HEK293 (cell line): ENCODE data around the gene CRACR2A.

Experiments
- CTCF ChIA-PET: fragments of 350-600 bp; formaldehyde crosslinking; extraction: SDS; loops from one replicate; lab custom pipeline; 2021; ENCODE audit warnings: antibody characterized with exemption; lab: Yijun Ruan, JAX
- POLR2A ChIA-PET: fragments of 300-600 bp; formaldehyde crosslinking; extraction: SDS; loops from one replicate; lab custom pipeline; 2020; ENCODE audit warnings: antibody characterized with exemption, inconsistent platforms; lab: Yijun Ruan, JAX
- H3K27ac ChIP-seq: fragments of 200-500 bp; sonication (Bioruptor generic); 2 replicates; pipeline ENCODE4 v1.5.1; 2014; ENCODE audit warnings: low read depth, low read length, control low read depth, inconsistent platforms; ENCODE audit errors: extremely low read depth
- H3K36me3 ChIP-seq, 2 experiments: fragments of 200-500 bp in 1 of 2; sonication (Bioruptor generic) in 1 of 2; 1 replicate in 1 of 2; 2 replicates in 1 of 2; pipeline ENCODE4 v1.5.1; 2014 to 2017; ENCODE audit warnings: inconsistent platforms in 2 of 2, low read length in 2 of 2; ENCODE audit not compliant: control insufficient read depth in 2 of 2, insufficient read depth in 1 of 2
- H3K4me1 ChIP-seq: fragments of 200-500 bp; sonication (Bioruptor generic); 2 replicates; pipeline ENCODE4 v1.5.1; 2014; ENCODE audit warnings: mild to moderate bottlenecking, low read length, inconsistent platforms; ENCODE audit not compliant: control insufficient read depth, insufficient read depth
- H3K4me3 ChIP-seq: 2 replicates; pipeline ENCODE4 v1.5.1; 2011; ENCODE audit warnings: low read depth, mild to moderate bottlenecking, control low read depth, low read length, moderate library complexity
- H3K9me3 ChIP-seq: fragments of 200-500 bp; sonication (Bioruptor generic); 2 replicates; pipeline ENCODE4 v1.5.1; 2014; ENCODE audit warnings: low read depth, low read length, inconsistent platforms; ENCODE audit not compliant: control insufficient read depth, insufficient read depth
- FEZF1 ChIP-seq: fragments of 450-650 bp; formaldehyde crosslinking; IDR thresholded peaks from 2 replicates; pipeline ENCODE4 v1.5.1; 2016; ENCODE audit warnings: missing biosample characterization, missing genetic modification characterization
- KLF10 ChIP-seq: fragments of 450-650 bp; IDR thresholded peaks from 2 replicates; pipeline ENCODE4 v1.5.1; 2018; ENCODE audit warnings: missing biosample characterization, mild to moderate bottlenecking, missing genetic modification characterization
- SCRT1 ChIP-seq: fragments of 450-650 bp; formaldehyde crosslinking; IDR thresholded peaks from 2 replicates; pipeline ENCODE4 v1.5.1; 2016; ENCODE audit warnings: missing biosample characterization, missing genetic modification characterization, borderline replicate concordance
- SETDB1 ChIP-seq: IDR thresholded peaks from one replicate; pipeline ENCODE4 v1.6.1; 2017; ENCODE audit warnings: mild to moderate bottlenecking, low read length, moderate library complexity, mixed read lengths; ENCODE audit not compliant: insufficient read length
- YY1 ChIP-seq: fragments of 450-650 bp; formaldehyde crosslinking; IDR thresholded peaks from 2 replicates; pipeline ENCODE4 v1.5.1; 2018; ENCODE audit warnings: missing biosample characterization, missing genetic modification characterization
- ZBTB48 ChIP-seq: fragments of 450-650 bp; formaldehyde crosslinking; IDR thresholded peaks from 2 replicates; pipeline ENCODE4 v1.5.1; 2016; ENCODE audit warnings: missing biosample characterization, missing genetic modification characterization
- ZFHX2 ChIP-seq: fragments of 450-650 bp; formaldehyde crosslinking; conservative IDR thresholded peaks from 2 replicates; pipeline ENCODE4 v1.5.1; 2016; ENCODE audit warnings: missing biosample characterization, missing genetic modification characterization
- ZNF223 ChIP-seq: fragments of 450-650 bp; formaldehyde crosslinking; IDR thresholded peaks from 2 replicates; pipeline ENCODE4 v1.5.1; 2016; ENCODE audit warnings: missing biosample characterization, missing genetic modification characterization
- ZNF48 ChIP-seq: fragments of 450-650 bp; formaldehyde crosslinking; IDR thresholded peaks from 2 replicates; pipeline ENCODE4 v1.5.1; 2016; ENCODE audit warnings: missing biosample characterization, missing genetic modification characterization
- ZNF514 ChIP-seq: fragments of 450-650 bp; formaldehyde crosslinking; IDR thresholded peaks from 2 replicates; pipeline ENCODE4 v1.5.1; 2016; ENCODE audit warnings: missing biosample characterization, missing genetic modification characterization
- ZNF585B ChIP-seq: fragments of 450-650 bp; formaldehyde crosslinking; IDR thresholded peaks from 2 replicates; pipeline ENCODE4 v1.5.1; 2016; ENCODE audit warnings: missing biosample characterization, missing genetic modification characterization
- ZNF624 ChIP-seq: fragments of 450-650 bp; formaldehyde crosslinking; IDR thresholded peaks from 2 replicates; pipeline ENCODE4 v1.5.1; 2017; ENCODE audit warnings: missing biosample characterization, missing genetic modification characterization
- ZNF626 ChIP-seq: fragments of 450-650 bp; sonication (Bioruptor Pico); formaldehyde crosslinking; IDR thresholded peaks from 2 replicates; pipeline ENCODE4 v1.5.1; 2018; ENCODE audit warnings: missing biosample characterization, missing genetic modification characterization, inconsistent platforms
- ZNF707 ChIP-seq: fragments of 450-650 bp; formaldehyde crosslinking; IDR thresholded peaks from 2 replicates; pipeline ENCODE4 v1.5.1; 2016; ENCODE audit warnings: missing biosample characterization, missing genetic modification characterization
- TF ChIP-seq, protein P1 (sequence below): fragments of 450-650 bp; formaldehyde crosslinking; conservative IDR thresholded peaks from 2 replicates; pipeline ENCODE4 v1.5.1; 2016; ENCODE audit warnings: low read depth, missing biosample characterization, missing genetic modification characterization
- TF ChIP-seq, protein P2 (sequence below): fragments of 450-650 bp; formaldehyde crosslinking; IDR thresholded peaks from 2 replicates; pipeline ENCODE4 v1.5.1; 2017; ENCODE audit warnings: missing biosample characterization, missing genetic modification characterization
- TF ChIP-seq, protein P3 (sequence below): sonication (generic); formaldehyde crosslinking; IDR thresholded peaks from 2 replicates; pipeline ENCODE4 v1.8.1; 2022; ENCODE audit warnings: mild to moderate bottlenecking, moderate library complexity, missing genetic modification reagents
- TF ChIP-seq, protein P4 (sequence below): fragments of 450-650 bp; formaldehyde crosslinking; IDR thresholded peaks from 2 replicates; pipeline ENCODE4 v1.5.1; 2016; ENCODE audit warnings: missing biosample characterization, missing genetic modification characterization

CRACR2A gene

GRCh38 chr12:3604286-3604685 is 148.6 kb downstream of the CRACR2A start:
- ChIA-PET POLR2A (no interaction called here), CTCF (no interaction called here)
- no peak for TF ChIP-seq YY1 (tag by site-specific recombination)
- TF ChIP-seq ZNF48 (tag by site-specific recombination): no peak
- TF ChIP-seq ZNF585B (tag by site-specific recombination): no peak
- no peak for TF ChIP-seq ZBTB48 (tag by site-specific recombination)
- no peaks in the 10 kb centered on the region for H3K9me3 ChIP-seq
- no peaks in the 10 kb centered on the region; the same call in 1 of the 2 replicates for H3K4me1 ChIP-seq
- no peak overlapping the region for H3K4me3 ChIP-seq
- no peaks in the 10 kb centered on the region for H3K36me3 ChIP-seq
- H3K27ac ChIP-seq: no peak overlapping the region

GRCh38 chr12:3603576-3603975 is 149.3 kb downstream of the CRACR2A start:
- TF ChIP-seq ZNF223 (no peak), FEZF1 (tag by site-specific recombination) (no peak), SCRT1 (no peak), ZNF626 (tag by site-specific recombination) (no peak), ZFHX2 (tag by site-specific recombination) (peak; percentile 51)
- TF ChIP-seq, protein P1, sequence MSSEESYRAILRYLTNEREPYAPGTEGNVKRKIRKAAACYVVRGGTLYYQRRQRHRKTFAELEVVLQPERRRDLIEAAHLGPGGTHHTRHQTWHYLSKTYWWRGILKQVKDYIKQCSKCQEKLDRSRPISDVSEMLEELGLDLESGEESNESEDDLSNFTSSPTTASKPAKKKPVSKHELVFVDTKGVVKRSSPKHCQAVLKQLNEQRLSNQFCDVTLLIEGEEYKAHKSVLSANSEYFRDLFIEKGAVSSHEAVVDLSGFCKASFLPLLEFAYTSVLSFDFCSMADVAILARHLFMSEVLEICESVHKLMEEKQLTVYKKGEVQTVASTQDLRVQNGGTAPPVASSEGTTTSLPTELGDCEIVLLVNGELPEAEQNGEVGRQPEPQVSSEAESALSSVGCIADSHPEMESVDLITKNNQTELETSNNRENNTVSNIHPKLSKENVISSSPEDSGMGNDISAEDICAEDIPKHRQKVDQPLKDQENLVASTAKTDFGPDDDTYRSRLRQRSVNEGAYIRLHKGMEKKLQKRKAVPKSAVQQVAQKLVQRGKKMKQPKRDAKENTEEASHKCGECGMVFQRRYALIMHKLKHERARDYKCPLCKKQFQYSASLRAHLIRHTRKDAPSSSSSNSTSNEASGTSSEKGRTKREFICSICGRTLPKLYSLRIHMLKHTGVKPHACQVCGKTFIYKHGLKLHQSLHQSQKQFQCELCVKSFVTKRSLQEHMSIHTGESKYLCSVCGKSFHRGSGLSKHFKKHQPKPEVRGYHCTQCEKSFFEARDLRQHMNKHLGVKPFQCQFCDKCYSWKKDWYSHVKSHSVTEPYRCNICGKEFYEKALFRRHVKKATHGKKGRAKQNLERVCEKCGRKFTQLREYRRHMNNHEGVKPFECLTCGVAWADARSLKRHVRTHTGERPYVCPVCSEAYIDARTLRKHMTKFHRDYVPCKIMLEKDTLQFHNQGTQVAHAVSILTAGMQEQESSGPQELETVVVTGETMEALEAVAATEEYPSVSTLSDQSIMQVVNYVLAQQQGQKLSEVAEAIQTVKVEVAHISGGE (tag by site-specific recombination): no peak
- TF ChIP-seq, protein P2, sequence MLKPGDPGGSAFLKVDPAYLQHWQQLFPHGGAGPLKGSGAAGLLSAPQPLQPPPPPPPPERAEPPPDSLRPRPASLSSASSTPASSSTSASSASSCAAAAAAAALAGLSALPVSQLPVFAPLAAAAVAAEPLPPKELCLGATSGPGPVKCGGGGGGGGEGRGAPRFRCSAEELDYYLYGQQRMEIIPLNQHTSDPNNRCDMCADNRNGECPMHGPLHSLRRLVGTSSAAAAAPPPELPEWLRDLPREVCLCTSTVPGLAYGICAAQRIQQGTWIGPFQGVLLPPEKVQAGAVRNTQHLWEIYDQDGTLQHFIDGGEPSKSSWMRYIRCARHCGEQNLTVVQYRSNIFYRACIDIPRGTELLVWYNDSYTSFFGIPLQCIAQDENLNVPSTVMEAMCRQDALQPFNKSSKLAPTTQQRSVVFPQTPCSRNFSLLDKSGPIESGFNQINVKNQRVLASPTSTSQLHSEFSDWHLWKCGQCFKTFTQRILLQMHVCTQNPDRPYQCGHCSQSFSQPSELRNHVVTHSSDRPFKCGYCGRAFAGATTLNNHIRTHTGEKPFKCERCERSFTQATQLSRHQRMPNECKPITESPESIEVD (tag by site-specific recombination): no peak
- TF ChIP-seq, protein P3, sequence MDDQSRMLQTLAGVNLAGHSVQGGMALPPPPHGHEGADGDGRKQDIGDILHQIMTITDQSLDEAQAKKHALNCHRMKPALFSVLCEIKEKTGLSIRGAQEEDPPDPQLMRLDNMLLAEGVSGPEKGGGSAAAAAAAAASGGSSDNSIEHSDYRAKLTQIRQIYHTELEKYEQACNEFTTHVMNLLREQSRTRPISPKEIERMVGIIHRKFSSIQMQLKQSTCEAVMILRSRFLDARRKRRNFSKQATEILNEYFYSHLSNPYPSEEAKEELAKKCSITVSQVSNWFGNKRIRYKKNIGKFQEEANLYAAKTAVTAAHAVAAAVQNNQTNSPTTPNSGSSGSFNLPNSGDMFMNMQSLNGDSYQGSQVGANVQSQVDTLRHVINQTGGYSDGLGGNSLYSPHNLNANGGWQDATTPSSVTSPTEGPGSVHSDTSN (CRISPR knock-in tag): no peak
- TF ChIP-seq, protein P4, sequence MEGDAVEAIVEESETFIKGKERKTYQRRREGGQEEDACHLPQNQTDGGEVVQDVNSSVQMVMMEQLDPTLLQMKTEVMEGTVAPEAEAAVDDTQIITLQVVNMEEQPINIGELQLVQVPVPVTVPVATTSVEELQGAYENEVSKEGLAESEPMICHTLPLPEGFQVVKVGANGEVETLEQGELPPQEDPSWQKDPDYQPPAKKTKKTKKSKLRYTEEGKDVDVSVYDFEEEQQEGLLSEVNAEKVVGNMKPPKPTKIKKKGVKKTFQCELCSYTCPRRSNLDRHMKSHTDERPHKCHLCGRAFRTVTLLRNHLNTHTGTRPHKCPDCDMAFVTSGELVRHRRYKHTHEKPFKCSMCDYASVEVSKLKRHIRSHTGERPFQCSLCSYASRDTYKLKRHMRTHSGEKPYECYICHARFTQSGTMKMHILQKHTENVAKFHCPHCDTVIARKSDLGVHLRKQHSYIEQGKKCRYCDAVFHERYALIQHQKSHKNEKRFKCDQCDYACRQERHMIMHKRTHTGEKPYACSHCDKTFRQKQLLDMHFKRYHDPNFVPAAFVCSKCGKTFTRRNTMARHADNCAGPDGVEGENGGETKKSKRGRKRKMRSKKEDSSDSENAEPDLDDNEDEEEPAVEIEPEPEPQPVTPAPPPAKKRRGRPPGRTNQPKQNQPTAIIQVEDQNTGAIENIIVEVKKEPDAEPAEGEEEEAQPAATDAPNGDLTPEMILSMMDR (tag by site-specific recombination): no peak
- no peak overlapping the region for H3K27ac ChIP-seq
- H3K36me3 ChIP-seq: no peaks in the 10 kb centered on the region
- CTCF ChIA-PET: no interaction called here
- H3K9me3 ChIP-seq: no peaks in the 10 kb centered on the region
- no peaks in the 10 kb centered on the region; the same call in 1 of the 2 replicates for H3K4me1 ChIP-seq
- POLR2A ChIA-PET: no interaction called here
- no peak overlapping the region for H3K4me3 ChIP-seq

- H3K4me1 ChIP-seq: no peaks in the 10 kb centered on the region; the same call in 1 of the 2 replicates
- TF ChIP-seq ZNF624 (tag by site-specific recombination): no peak
- TF ChIP-seq ZNF707 (tag by site-specific recombination): no peak
- no peak for TF ChIP-seq KLF10 (tag by site-specific recombination)
- no peak for TF ChIP-seq SETDB1
- TF ChIP-seq ZNF514: no peak
- H3K36me3 ChIP-seq: no peaks in the 10 kb centered on the region
- H3K9me3 ChIP-seq: no peaks in the 10 kb centered on the region
- ChIA-PET POLR2A (no interaction called here), CTCF (no interaction called here)
- H3K4me3 ChIP-seq: no peak overlapping the region
- H3K27ac ChIP-seq: no peak overlapping the region
These were observed 150.4 kb downstream of the CRACR2A start for GRCh38 chr12:3602488-3602887.
